Aorta (tissue), 5 donors: ENCODE data around the gene MUC2. TPM values are rescaled to one million over a fixed set of nuclear protein-coding genes. Genes with fewer than 3 reads are reported as not detected.
A peak's percentile ranks its signal among the peaks of the same experiment; 100 is the strongest.

Experiments used
- ATAC-seq: fragments of 200-7000 bp; cut with Tn5 transposase; one replicate; pipeline ENCODE4 v1.9.1; 2022; ENCODE audit warnings: moderate library complexity; ENCODE audit not compliant: low FRiP score
- DNase-seq, 2 donors: peaks; one replicate each; pipeline ENCODE4 v3.0.0-alpha.2; 2020
- H3K27ac ChIP-seq, 2 donors: one replicate each; pipeline ENCODE4 v1.5.1; 2013; ENCODE audit warnings: low read length in 2 of 2, mild to moderate bottlenecking in 2 of 2, moderate library complexity in 2 of 2, control low read depth in 1 of 2, inconsistent platforms in 1 of 2, low read depth in 1 of 2
- H3K27me3 ChIP-seq, 2 donors: one replicate each; pipeline ENCODE4 v1.6.1; 2013; ENCODE audit warnings: control low read depth in 1 of 2, low read length in 1 of 2, mild to moderate bottlenecking in 1 of 2, moderate library complexity in 1 of 2; ENCODE audit not compliant: insufficient read depth in 2 of 2, control insufficient read depth in 1 of 2
- H3K36me3 ChIP-seq, 2 donors: one replicate each; pipeline ENCODE4 v1.6.1; 2013; ENCODE audit warnings: control low read depth in 1 of 2, low read length in 1 of 2, mild to moderate bottlenecking in 1 of 2; ENCODE audit not compliant: insufficient read depth in 2 of 2, control insufficient read depth in 1 of 2
- H3K4me1 ChIP-seq, 2 donors: one replicate each; pipeline ENCODE4 v1.6.1; 2013; ENCODE audit warnings: low read length in 2 of 2, control low read depth in 1 of 2, mild to moderate bottlenecking in 1 of 2, moderate library complexity in 1 of 2; ENCODE audit not compliant: insufficient read depth in 2 of 2, control insufficient read depth in 1 of 2
- H3K4me3 ChIP-seq, 2 donors: one replicate each; pipeline ENCODE4 v1.5.1; 2013; ENCODE audit warnings: low read length in 2 of 2, control low read depth in 1 of 2, mild to moderate bottlenecking in 1 of 2
- H3K9me3 ChIP-seq: one replicate; pipeline ENCODE4 v1.6.1; 2013; ENCODE audit warnings: mild to moderate bottlenecking, low read length; ENCODE audit not compliant: control insufficient read depth
- WGBS, 2 donors: extraction: QIAGEN DNeasy Blood & Tissue Kit; methylation state at CpG; one replicate each; pipeline ENCODE4 v1.1.7; 2013; 5-methylcytosine and 5-hydroxymethylcytosine counted together
- intact Hi-C, 2 donors: fragments of 100-400 bp; cut with DNase I; formaldehyde crosslinking; loops; one replicate each; pipeline versions ENCODE4 v1.14.2 to v1.15.0; 2022
- polyA plus RNA-seq, 2 donors: library from polyadenylated mRNA; stranded (reverse); fragments of 200-250 nt; gene quantifications; one replicate each; pipeline ENCODE4 v1.2.3, GENCODE V29; 2013
- total RNA-seq, 2 donors: library from RNA; stranded (reverse); fragmentation: NEBNext Ultra II Directional; extraction: Animal tissue kit (Norgen Biotek cat#: 25700); gene quantifications; one replicate each; pipeline ENCODE4 v1.2.1, GENCODE V29; 2021
- donor health status: healthy with polysubstance abuse.
- donor health status: Bipolar disorder and iron deficiency.
- donor health status: DM: no; HTN: no; CAD: no.
- donor health status: DM: no; HTN: no; CAD: no.
- donor health status: DM: yes; HTN: yes; CAD: no.

Gene MUC2
- total and polyA plus RNA-seq, 4 donors = 0.06 to 11.8 (median 0.09) TPM

GRCh38 chr11:1054143-1055108 lies 20.2 kb upstream of the MUC2 start:
- no peak for ATAC-seq
- no peak overlapping the region for H3K27ac ChIP-seq
- no peaks in the 10 kb centered on the region for H3K36me3 ChIP-seq
- no peaks in the 10 kb centered on the region for H3K9me3 ChIP-seq
- H3K4me1 ChIP-seq = no peaks in the 10 kb centered on the region
- H3K27me3 ChIP-seq = no peaks in the 10 kb centered on the region
- H3K4me3 ChIP-seq = no peak overlapping the region
- intact Hi-C loops = loop anchor here in 1 of 2 donors (10.0 kb wide), 1 partner anchor 130 kb away; the partner anchor contains the start of gene AP2A2
- WGBS, 2 donors = 40 to 41% methylated on average over 25 of the region's 25 CpGs
- DNase-seq = peak; percentile 43 to 70

- intact Hi-C loops = loop anchor here in 1 of 2 donors (10.0 kb wide), 1 partner anchor 130 kb away; the partner anchor contains the start of gene AP2A2
- 90 to 91% methylated on average over 17 of the region's 17 CpGs for WGBS, 2 donors
- DNase-seq = peak in 1 of 2 donors; percentile 42
These were observed 19.5 kb upstream of the MUC2 start for GRCh38 chr11:1055109-1055703.

GRCh38 chr11:1055990-1056771 lies 18.5 kb upstream of the MUC2 start:
- no peak overlapping the region for H3K4me3 ChIP-seq
- intact Hi-C loops = loop anchor here in 1 of 2 donors (10.0 kb wide), 1 partner anchor 131 kb away; the partner anchor contains the start of gene AP2A2
- no peaks in the 10 kb centered on the region for H3K36me3 ChIP-seq
- no peak for ATAC-seq
- 78 to 79% methylated on average over 45 to 46 of the region's 46 CpGs for WGBS, 2 donors
- DNase-seq = peak in 1 of 2 donors; percentile 74
- H3K9me3 ChIP-seq = no peaks in the 10 kb centered on the region
- no peaks in the 10 kb centered on the region for H3K4me1 ChIP-seq
- no peak overlapping the region for H3K27ac ChIP-seq
- no peaks in the 10 kb centered on the region for H3K27me3 ChIP-seq

More at GRCh38 chr11:1055109-1055703, 19.5 kb upstream of the MUC2 start:
- Histone ChIP-seq H3K27ac (no peak overlapping the region), H3K36me3 (no peaks in the 10 kb centered on the region), H3K27me3 (no peaks in the 10 kb centered on the region), H3K9me3 (no peaks in the 10 kb centered on the region), H3K4me3 (no peak overlapping the region), H3K4me1 (no peaks in the 10 kb centered on the region)
- no peak for ATAC-seq

GRCh38 chr11:1057806-1058205 lies 16.9 kb upstream of the MUC2 start:
- no peak for DNase-seq
- Histone ChIP-seq H3K27me3 (no peaks in the 10 kb centered on the region), H3K4me3 (no peak overlapping the region), H3K4me1 (no peaks in the 10 kb centered on the region), H3K9me3 (no peaks in the 10 kb centered on the region), H3K36me3 (no peaks in the 10 kb centered on the region), H3K27ac (no peak overlapping the region)
- 82 to 85% methylated on average over 16 of the region's 16 CpGs for WGBS, 2 donors
- ATAC-seq = no peak
- intact Hi-C loops = loop anchor here in 1 of 2 donors (10.0 kb wide), 1 partner anchor 133 kb away; the partner anchor contains the start of gene AP2A2

GRCh38 chr11:1059759-1060158 lies 14.9 kb upstream of the MUC2 start:
- Histone ChIP-seq H3K27ac (no peak overlapping the region), H3K4me3 (no peak overlapping the region), H3K9me3 (no peaks in the 10 kb centered on the region), H3K27me3 (no peaks in the 10 kb centered on the region), H3K36me3 (no peaks in the 10 kb centered on the region), H3K4me1 (no peaks in the 10 kb centered on the region)
- ATAC-seq (peak; percentile 12), DNase-seq (no peak)
- 65 to 83% methylated on average over 13 to 15 of the region's 15 CpGs for WGBS, 2 donors
- intact Hi-C loops = loop anchor here in 1 of 2 donors (10.0 kb wide), 1 partner anchor 135 kb away; the partner anchor contains the start of gene AP2A2

- no peak overlapping the region for H3K4me3 ChIP-seq
- no peaks in the 10 kb centered on the region for H3K4me1 ChIP-seq
- DNase-seq = no peak
- intact Hi-C loops = no loop called here
- H3K9me3 ChIP-seq = no peaks in the 10 kb centered on the region
- no peaks in the 10 kb centered on the region for H3K27me3 ChIP-seq
- ATAC-seq = no peak
- H3K36me3 ChIP-seq = no peaks in the 10 kb centered on the region
- H3K27ac ChIP-seq = no peak overlapping the region
- 84% methylated on average over 16 of the region's 16 CpGs for WGBS, 2 donors
These were observed 14.3 kb upstream of the MUC2 start for GRCh38 chr11:1060410-1060809.

GRCh38 chr11:1060852-1061616 lies 13.6 kb upstream of the MUC2 start:
- WGBS, 2 donors = 61 to 62% methylated on average over 18 of the region's 18 CpGs
- H3K27ac ChIP-seq = no peak overlapping the region
- no peaks in the 10 kb centered on the region for H3K36me3 ChIP-seq
- H3K27me3 ChIP-seq = no peaks in the 10 kb centered on the region
- H3K9me3 ChIP-seq = no peaks in the 10 kb centered on the region
- peak; percentile 19 for ATAC-seq
- no peak overlapping the region for H3K4me3 ChIP-seq
- peak in 1 of 2 donors; percentile 59 for DNase-seq
- intact Hi-C loops = no loop called here
- no peaks in the 10 kb centered on the region for H3K4me1 ChIP-seq
